Right lobe of liver (tissue), 4 donors: ENCODE measurements around the gene SLC25A3.

ENCODE experiments used
- CTCF ChIP-seq, 4 donors: fragments of 200-600 bp in 3 of 4; fragments of 450-650 bp in 1 of 4; IDR thresholded peaks; one replicate each; pipeline versions ENCODE4 v1.5.1 to v1.8.0; 2016 to 2022; ENCODE audit warnings: antibody characterized with exemption in 4 of 4, mild to moderate bottlenecking in 2 of 4
- POLR2A ChIP-seq: fragments of 450-650 bp; IDR thresholded peaks from one replicate; pipeline ENCODE4 v1.6.1; 2017; ENCODE audit warnings: antibody characterized with exemption, mild to moderate bottlenecking
- donor health status: DM: no; HTN: no; CAD: no.
- donor health status: DM: no; HTN: no; CAD: no.
- donor health status: DM: no; HTN: yes; CAD: no.

- TF ChIP-seq CTCF (IDR thresholded peaks at IDR 0.05) (peak; percentile 54 to 74 (median 66)), POLR2A (no peak)
Observed at GRCh38 chr12:98653866-98654493, 60.5 kb downstream of the SLC25A3 start.
